Measurements from ENCODE around the gene OPN4.

OPN4 gene

DNA sequence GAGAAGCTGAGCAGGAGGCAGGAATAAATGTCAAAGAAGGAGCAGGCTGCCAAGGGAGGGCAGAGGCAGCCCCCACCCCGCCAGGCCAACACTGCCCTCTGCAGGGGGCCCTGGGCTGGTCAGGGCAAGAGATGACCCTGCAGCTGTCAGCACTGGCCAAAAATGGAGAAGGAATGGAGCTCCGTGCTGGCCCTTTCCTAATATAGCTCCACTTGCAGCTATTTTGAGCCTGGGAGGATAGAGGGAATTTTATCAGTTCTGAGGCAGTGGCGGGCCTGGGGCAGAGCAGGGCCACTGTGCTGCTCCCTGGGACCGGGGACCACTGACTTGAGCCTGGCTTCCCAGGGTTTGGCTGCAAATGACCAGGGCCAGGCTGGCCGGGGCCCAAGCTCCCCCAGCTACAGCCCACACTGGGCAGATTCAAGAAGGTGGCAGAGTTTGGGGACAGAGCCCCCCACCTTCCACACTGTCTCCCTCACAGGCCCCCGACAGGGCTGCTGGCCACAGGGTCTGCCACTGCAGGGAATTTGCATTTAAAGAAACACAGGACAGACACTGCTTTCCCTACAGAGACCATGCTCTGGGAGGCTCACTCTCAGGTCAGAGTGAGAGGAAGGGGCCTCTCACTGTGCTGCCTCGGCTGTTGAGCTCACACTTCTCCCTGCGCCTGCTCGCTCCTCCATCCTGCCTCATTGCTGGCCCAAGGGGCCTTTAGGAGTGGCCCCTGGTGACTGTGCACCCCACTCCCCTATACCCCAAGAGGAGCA lies 30.2 kb downstream of the OPN4 start:
- TF ChIP-seq TAF1 (IDR thresholded peaks at IDR 0.05; ENCODE audit: low read depth) (no peak), CEBPB (IDR thresholded peaks at IDR 0.05) (no peak), RAD21 (IDR thresholded peaks at IDR 0.05; ENCODE audit: low read depth) (peak; percentile 77)

DNA sequence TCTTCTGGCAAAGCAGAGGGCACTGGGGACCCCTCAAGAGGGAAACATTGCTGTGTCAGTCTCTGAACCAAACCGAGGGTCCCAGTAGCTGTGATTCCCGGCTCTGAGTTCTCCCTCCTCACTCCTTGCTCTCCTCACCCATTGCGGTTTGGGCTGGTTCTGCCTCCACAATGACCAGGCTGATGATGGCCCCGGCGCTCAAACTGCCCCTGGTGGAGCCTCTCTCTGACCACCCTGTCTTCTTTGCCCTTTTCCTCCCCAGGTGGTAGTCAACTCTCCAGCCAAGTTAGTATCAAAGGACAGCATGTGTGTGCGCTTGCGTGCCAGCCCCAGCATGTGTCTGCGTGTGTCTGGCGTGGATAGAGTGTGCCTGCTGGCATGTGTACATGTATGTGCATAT lies 31.1 kb downstream of the OPN4 start:
- no peak for TF ChIP-seq CREB1 (IDR thresholded peaks at IDR 0.05; ENCODE audit: low read depth)
- TF ChIP-seq ZBTB7A (IDR thresholded peaks at IDR 0.05; ENCODE audit: low read depth) = no peak

DNA sequence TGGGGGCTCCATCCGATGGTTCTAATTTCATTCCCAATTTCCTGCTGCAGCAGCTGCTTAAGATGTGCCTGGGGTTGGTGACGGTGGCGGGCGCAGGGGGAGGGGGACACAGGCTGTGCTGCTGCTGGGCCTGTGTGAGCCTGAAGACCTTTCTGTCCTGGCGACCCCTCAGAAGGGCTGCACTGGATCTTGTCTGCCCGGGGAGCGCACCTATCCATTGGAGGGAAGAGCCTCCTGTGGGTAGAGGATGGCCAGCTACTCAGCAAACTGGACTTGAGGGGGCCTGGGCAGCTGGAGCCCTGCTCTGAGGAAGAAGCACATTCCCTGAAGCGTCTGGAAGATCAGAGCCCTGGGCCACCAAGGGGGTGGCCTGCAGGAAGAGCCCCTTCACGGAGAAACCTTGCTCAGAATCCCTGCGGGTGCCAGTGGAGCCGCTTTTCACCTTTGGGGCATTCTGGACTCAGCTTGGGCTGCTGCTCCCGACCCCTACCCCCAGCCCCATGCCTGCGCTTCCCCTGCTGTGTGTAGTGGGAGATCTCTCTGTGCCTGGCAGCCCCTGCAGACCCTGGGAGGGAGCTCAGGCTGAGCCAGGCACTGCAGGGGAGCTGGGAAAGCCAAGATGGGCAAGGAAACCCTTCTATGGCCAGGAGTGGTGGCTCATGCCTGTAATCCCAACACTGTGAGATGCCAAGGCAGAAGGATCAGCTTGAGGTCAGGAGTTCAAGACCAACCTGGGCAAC lies 31.7 kb downstream of the OPN4 start:
- no peak for TF ChIP-seq RAD21 (IDR thresholded peaks at IDR 0.05; ENCODE audit: low read depth)
- no peak for TF ChIP-seq TAF1 (IDR thresholded peaks at IDR 0.05; ENCODE audit: low read depth)
- TF ChIP-seq, protein P1, sequence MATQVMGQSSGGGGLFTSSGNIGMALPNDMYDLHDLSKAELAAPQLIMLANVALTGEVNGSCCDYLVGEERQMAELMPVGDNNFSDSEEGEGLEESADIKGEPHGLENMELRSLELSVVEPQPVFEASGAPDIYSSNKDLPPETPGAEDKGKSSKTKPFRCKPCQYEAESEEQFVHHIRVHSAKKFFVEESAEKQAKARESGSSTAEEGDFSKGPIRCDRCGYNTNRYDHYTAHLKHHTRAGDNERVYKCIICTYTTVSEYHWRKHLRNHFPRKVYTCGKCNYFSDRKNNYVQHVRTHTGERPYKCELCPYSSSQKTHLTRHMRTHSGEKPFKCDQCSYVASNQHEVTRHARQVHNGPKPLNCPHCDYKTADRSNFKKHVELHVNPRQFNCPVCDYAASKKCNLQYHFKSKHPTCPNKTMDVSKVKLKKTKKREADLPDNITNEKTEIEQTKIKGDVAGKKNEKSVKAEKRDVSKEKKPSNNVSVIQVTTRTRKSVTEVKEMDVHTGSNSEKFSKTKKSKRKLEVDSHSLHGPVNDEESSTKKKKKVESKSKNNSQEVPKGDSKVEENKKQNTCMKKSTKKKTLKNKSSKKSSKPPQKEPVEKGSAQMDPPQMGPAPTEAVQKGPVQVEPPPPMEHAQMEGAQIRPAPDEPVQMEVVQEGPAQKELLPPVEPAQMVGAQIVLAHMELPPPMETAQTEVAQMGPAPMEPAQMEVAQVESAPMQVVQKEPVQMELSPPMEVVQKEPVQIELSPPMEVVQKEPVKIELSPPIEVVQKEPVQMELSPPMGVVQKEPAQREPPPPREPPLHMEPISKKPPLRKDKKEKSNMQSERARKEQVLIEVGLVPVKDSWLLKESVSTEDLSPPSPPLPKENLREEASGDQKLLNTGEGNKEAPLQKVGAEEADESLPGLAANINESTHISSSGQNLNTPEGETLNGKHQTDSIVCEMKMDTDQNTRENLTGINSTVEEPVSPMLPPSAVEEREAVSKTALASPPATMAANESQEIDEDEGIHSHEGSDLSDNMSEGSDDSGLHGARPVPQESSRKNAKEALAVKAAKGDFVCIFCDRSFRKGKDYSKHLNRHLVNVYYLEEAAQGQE (IDR thresholded peaks at IDR 0.05; ENCODE audit: low read depth) = no peak
- no peak for TF ChIP-seq NFIC (IDR thresholded peaks at IDR 0.05)
- TF ChIP-seq TCF12 (IDR thresholded peaks at IDR 0.05; ENCODE audit: low read depth) = no peak
- no peak for TF ChIP-seq EGR1 (IDR thresholded peaks at IDR 0.05)
- no peak for TF ChIP-seq EP300 (IDR thresholded peaks at IDR 0.05; ENCODE audit: borderline replicate concordance)
- TF ChIP-seq TEAD4 (IDR thresholded peaks at IDR 0.05) = no peak
- no peak for TF ChIP-seq YY1 (IDR thresholded peaks at IDR 0.05; ENCODE audit: low read depth)
- TF ChIP-seq CREB1 (IDR thresholded peaks at IDR 0.05; ENCODE audit: low read depth) = no peak
- no peak for TF ChIP-seq ZBTB7A (IDR thresholded peaks at IDR 0.05; ENCODE audit: low read depth)
- no peak for TF ChIP-seq CEBPB (IDR thresholded peaks at IDR 0.05)
- TF ChIP-seq, protein P2, sequence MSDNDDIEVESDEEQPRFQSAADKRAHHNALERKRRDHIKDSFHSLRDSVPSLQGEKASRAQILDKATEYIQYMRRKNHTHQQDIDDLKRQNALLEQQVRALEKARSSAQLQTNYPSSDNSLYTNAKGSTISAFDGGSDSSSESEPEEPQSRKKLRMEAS (IDR thresholded peaks at IDR 0.05) = no peak
- TF ChIP-seq FOXM1 (IDR thresholded peaks at IDR 0.05; ENCODE audit: borderline replicate concordance, low read depth) = no peak

DNA sequence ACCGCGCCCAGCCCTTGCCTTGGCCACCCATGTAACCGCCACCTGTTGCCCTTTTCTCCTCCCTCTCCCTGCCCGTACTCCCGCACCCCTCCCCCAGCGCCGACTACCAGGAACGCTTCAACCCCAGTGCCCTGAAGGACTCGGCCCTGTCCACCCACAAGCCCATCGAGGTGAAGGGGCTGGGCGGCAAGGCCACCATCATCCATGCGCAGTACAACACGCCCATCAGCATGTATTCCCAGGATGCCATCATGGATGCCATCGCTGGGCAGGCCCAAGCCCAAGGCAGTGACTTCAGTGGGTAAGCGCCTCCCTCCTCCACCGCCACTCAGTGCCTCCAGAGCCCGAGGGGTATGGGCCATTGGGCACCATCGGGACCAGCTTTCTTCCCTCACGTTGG lies 32.6 kb downstream of the OPN4 start:
- TF ChIP-seq EGR1 (IDR thresholded peaks at IDR 0.05) = no peak
- no peak for TF ChIP-seq TAF1 (IDR thresholded peaks at IDR 0.05; ENCODE audit: low read depth)
- TF ChIP-seq NFIC (IDR thresholded peaks at IDR 0.05) = no peak
- no peak for TF ChIP-seq RAD21 (IDR thresholded peaks at IDR 0.05; ENCODE audit: low read depth)
- TF ChIP-seq, protein P1 (IDR thresholded peaks at IDR 0.05; ENCODE audit: low read depth) = no peak
- no peak for TF ChIP-seq EP300 (IDR thresholded peaks at IDR 0.05; ENCODE audit: borderline replicate concordance)
- TF ChIP-seq CEBPB (IDR thresholded peaks at IDR 0.05) = no peak
- TF ChIP-seq, protein P3, sequence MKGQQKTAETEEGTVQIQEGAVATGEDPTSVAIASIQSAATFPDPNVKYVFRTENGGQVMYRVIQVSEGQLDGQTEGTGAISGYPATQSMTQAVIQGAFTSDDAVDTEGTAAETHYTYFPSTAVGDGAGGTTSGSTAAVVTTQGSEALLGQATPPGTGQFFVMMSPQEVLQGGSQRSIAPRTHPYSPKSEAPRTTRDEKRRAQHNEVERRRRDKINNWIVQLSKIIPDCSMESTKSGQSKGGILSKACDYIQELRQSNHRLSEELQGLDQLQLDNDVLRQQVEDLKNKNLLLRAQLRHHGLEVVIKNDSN (IDR thresholded peaks at IDR 0.05) = no peak
- no peak for TF ChIP-seq TCF12 (IDR thresholded peaks at IDR 0.05; ENCODE audit: low read depth)
- TF ChIP-seq, protein P2 (IDR thresholded peaks at IDR 0.05) = no peak
- no peak for TF ChIP-seq ZBTB7A (IDR thresholded peaks at IDR 0.05; ENCODE audit: low read depth)
- no peak for TF ChIP-seq TEAD4 (IDR thresholded peaks at IDR 0.05)
- TF ChIP-seq CREB1 (IDR thresholded peaks at IDR 0.05; ENCODE audit: low read depth) = no peak
- no peak for TF ChIP-seq FOXM1 (IDR thresholded peaks at IDR 0.05; ENCODE audit: borderline replicate concordance, low read depth)
- no peak for TF ChIP-seq YY1 (IDR thresholded peaks at IDR 0.05; ENCODE audit: low read depth)

DNA sequence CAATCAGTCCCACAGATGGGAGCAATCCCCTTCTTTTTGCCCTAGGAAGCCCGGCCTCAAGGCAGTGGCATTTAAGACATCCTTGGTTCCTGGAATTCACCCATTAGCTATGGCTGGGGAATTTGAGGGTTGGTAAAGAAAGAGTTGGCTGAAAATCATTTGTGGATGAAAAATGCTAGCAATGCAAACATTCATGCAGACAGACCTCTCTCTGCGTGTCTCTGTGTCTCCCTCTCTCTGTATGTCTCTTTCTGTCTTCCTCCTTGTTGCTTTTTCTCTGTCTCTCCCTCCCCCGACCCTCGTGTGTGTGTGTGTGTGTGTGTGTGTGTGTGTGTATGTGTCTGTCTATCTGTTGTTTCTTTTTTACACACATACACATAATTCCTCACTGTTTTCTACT lies 33.4 kb downstream of the OPN4 start:
- no peak for TF ChIP-seq CEBPB (IDR thresholded peaks at IDR 0.05)

DNA sequence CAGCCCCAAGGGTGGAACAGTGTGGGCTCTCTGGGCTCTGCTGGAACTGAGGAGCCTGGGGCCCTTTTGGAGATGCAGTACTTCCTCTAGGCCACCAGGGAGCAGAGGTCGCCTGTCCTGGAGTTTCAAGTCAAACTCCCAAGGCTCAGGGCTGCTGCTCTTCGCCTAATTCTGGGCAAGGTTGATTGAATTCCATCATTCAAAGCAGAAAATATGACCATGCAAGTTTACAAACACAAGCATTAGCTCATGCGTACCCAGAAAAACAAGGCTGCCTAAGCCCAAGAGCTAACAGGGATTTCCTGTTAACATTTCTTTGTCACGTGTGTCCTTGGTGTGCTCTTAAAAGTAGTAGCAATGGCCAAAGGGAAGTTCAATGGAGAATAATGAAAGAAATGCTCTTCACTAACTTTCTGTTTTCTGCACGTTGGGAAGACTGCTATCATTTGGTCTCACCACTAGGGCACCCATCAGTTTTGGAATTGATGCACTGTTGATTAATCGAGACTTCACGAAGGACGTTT lies 34.1 kb downstream of the OPN4 start:
- TF ChIP-seq, protein P1 (IDR thresholded peaks at IDR 0.05; ENCODE audit: low read depth) = no peak
- TF ChIP-seq TAF1 (IDR thresholded peaks at IDR 0.05; ENCODE audit: low read depth) (no peak), RAD21 (IDR thresholded peaks at IDR 0.05; ENCODE audit: low read depth) (peak; percentile 99), YY1 (IDR thresholded peaks at IDR 0.05; ENCODE audit: low read depth) (no peak), ZBTB7A (IDR thresholded peaks at IDR 0.05; ENCODE audit: low read depth) (no peak)
- TF ChIP-seq, protein P2 (IDR thresholded peaks at IDR 0.05) = no peak
